HG03095 (cell line): ENCODE results near the gene TMEM184C.

Source experiments
- ATAC-seq: cut with Tn5 transposase; IDR thresholded peaks from one replicate; pipeline ENCODE4 v1.9.1; 2021; ENCODE audit warnings: moderate library complexity; ENCODE audit not compliant: unreplicated experiment

TMEM184C gene

DNA sequence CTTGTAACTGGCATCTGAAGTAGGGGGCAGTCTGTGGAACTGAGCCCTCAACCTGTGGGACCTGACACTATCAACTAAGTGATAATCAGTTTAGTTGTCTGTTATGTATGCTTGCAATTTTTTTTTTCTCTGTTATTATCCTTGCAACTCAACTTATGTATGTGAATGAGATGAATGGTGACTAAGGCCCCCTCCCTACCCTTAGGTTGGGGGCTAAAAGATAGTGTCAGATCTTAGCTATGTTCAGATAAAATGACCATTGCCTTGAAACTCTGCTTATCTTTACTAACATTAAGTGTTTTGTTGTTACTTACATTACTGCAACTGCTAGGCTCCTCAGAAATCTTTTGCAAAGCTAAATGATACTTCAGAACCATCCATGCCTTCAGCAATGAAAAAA is 31.5 kb downstream of the TMEM184C start:
- ATAC-seq, result no peak

- ATAC-seq, result no peak
Measured at GRCh38 chr4:147651563-147651962, 34.4 kb downstream of the TMEM184C start.

- ATAC-seq, result no peak
Measured at GRCh38 chr4:147655639-147656038, 38.4 kb downstream of the TMEM184C start.

DNA sequence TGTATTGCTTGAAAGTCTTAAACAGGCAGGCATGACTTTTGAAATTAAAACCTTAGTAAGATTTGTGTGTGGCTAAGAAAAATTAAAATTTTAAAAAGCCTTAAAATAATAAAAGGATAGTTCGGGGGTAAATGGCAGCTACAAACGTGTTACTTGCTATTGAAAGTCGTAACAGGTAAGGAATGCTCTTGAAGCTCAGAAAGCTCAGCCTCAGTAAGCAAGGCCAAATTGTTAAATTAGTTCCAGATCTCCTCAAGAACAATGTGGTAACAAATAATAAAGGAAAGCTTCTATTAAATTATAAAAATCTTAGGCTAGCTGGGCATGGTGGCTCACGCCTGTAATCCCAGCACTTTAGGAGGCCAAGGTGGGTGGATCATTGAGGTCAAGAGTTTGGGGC is 41.3 kb downstream of the TMEM184C start:
- ATAC-seq, result no peak

- ATAC-seq, result no peak
Measured at GRCh38 chr4:147674073-147674472, 56.9 kb downstream of the TMEM184C start.

DNA sequence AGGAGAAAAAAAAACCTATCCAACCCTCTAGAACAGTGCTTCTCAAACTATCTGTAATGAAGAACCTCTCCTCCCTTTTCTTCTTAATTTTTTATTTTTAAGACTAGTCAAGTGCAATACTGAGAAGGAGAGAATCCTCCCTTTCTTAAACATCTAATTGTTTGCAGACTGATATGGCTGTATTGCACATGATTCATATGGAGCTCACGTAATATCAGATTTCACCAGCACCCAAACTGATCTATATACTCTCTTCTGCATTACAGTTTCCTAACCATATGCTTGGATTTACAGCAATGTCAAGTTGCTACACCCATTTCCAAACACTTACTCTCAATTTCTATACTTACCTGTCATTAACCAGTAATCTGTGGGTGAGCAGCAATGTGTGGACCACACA is 57.3 kb downstream of the TMEM184C start:
- no peak for ATAC-seq

- ATAC-seq, result no peak
Measured at GRCh38 chr4:147678106-147678505, 60.9 kb downstream of the TMEM184C start.

GRCh38 chr4:147678796-147679549 is 61.8 kb downstream of the TMEM184C start:
- ATAC-seq, result no peak

GRCh38 chr4:147682755-147683154 is 65.6 kb downstream of the TMEM184C start:
- ATAC-seq, result no peak

- ATAC-seq, result no peak
Measured at GRCh38 chr4:147683188-147683591, 66.0 kb downstream of the TMEM184C start.

GRCh38 chr4:147683717-147684700 is 66.8 kb downstream of the TMEM184C start, which contains the start of gene PRMT9:
TSS of gene PRMT9 (minus strand) at chr4:147684163. CDS start at chr4:147683987, 176 bp downstream.
- ATAC-seq, result peak; percentile 99

DNA sequence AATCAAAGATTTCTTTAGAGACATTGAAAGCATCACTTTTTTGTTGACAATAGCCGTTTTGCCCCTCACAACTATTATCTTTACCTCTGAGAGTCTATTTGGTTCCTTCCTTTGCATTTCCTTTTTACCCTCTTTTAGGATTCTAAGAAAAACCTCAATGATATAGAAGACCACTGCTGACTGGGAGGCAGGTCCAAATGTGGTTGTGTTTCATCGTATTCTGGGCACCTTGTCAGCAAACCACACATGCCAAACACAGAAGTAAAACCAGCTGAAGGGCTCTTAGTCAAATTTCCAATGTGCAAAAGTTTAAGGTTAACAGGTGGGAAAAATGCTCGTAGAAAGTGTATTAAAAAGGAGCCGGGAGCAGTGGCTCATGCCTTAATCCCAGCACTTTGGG is 71.9 kb downstream of the TMEM184C start:
- no peak for ATAC-seq

DNA sequence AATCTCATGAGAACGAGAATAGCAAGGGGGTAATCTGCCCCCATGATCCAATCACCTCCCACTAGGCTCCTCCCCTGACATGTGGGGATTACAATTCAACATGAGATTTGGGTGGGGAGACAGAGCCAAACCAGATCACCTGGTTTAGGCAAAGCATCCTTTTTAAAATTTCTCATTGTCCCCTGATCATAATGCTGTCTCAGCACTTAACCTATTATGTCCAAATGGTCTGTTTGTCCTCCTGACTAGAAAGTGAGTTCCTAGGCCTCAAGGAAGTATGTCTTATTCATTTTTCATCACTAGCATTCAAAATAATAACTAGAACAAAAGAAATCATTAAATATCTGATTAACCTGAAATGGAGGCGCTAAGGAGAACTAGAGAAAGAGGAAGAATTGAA is 74.6 kb downstream of the TMEM184C start:
- no peak for ATAC-seq

DNA sequence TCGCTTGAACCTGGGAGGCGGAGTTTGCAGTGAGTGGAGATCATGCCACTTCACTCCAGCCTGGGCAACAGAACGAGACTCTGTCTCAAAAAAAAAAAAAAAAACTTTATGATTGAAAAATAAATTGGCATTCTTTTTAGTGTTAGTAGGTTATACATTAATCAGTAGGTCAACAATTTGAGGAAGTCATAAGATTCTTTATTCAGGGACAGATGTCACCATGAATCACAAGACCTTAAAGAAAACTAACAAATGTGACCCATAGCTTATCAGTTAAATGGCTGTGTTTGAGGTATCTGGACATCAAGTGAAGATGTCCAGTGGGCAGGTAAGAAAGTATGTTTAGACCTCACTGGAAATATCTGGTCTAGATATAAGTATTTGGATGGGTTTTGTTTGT is 76.0 kb downstream of the TMEM184C start:
- ATAC-seq, result no peak

DNA sequence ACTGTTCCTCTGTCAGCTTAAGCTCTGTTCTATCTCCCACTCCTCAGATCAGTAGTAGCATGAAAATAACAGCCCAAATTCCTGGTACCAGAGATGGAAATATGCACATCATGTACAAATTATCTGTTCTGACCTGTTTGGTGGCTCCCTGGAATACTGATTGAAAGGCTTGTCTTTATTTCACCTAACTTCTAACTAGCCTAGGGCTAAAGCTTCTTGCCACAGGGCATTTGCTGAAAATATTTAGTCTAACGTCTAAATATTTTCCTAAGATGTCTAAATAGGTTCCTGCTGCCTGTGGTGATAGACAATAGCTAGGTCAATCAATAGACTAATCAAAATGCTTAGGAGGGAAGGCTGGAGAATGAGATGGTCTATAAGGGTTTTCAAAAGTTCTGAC is 79.7 kb downstream of the TMEM184C start:
- no peak for ATAC-seq

GRCh38 chr4:147704846-147705245 is 87.6 kb downstream of the TMEM184C start:
- ATAC-seq, result no peak

- ATAC-seq, result peak; percentile 68
Measured at GRCh38 chr4:147707892-147708672, 90.9 kb downstream of the TMEM184C start.

GRCh38 chr4:147709999-147710398 is 92.8 kb downstream of the TMEM184C start:
- ATAC-seq, result no peak

GRCh38 chr4:147714575-147715401 is 97.6 kb downstream of the TMEM184C start:
- ATAC-seq, result no peak

- ATAC-seq, result peak; percentile 87
Measured at GRCh38 chr4:147717878-147718277, 100.7 kb downstream of the TMEM184C start.
